UCSD-AML1 (cell line): ENCODE results near the gene BCR.
A peak's percentile ranks its signal among the peaks of the same experiment; 100 is the strongest.

Experiments used
- DNase-seq: peaks from one replicate; lab custom pipeline; 2025; ENCODE audit not compliant: unreplicated experiment; lab: John Stamatoyannopoulos, UW

The BCR gene

GRCh38 chr22:23175817-23176644 lies 4.3 kb upstream of the BCR start:
- peak; percentile 51 for DNase-seq

- DNase-seq, result peak; percentile 72
These were observed 3.7 kb upstream of the BCR start for GRCh38 chr22:23176645-23177027.

GRCh38 chr22:23177197-23177596 lies 3.1 kb upstream of the BCR start:
- DNase-seq, result peak; percentile 56

GRCh38 chr22:23178512-23179254 lies 1.6 kb upstream of the BCR start:
- DNase-seq, result peak; percentile 72

GRCh38 chr22:23179381-23180299 lies 669 bp upstream of the BCR start:
- DNase-seq, result no peak

- no peak for DNase-seq
These were observed 798 bp downstream of the BCR start for GRCh38 chr22:23180893-23181720.

GRCh38 chr22:23181721-23182308 lies 1.5 kb downstream of the BCR start:
- no peak for DNase-seq

GRCh38 chr22:23182309-23183060 lies 2.2 kb downstream of the BCR start:
- DNase-seq, result peak; percentile 28

- peak; percentile 78 for DNase-seq
These were observed 2.9 kb downstream of the BCR start for GRCh38 chr22:23183061-23183698.

- no peak for DNase-seq
These were observed 3.9 kb downstream of the BCR start for GRCh38 chr22:23184100-23184763.

GRCh38 chr22:23184764-23185113 lies 4.4 kb downstream of the BCR start:
- no peak for DNase-seq

GRCh38 chr22:23187211-23187610 lies 6.9 kb downstream of the BCR start:
- no peak for DNase-seq

GRCh38 chr22:23187871-23188700 lies 7.8 kb downstream of the BCR start:
- DNase-seq, result no peak

GRCh38 chr22:23190526-23190925 lies 10.2 kb downstream of the BCR start:
- DNase-seq, result no peak

- no peak for DNase-seq
These were observed 11.8 kb downstream of the BCR start for GRCh38 chr22:23192133-23192532.

- DNase-seq, result no peak
These were observed 12.2 kb downstream of the BCR start for GRCh38 chr22:23192558-23192957.

GRCh38 chr22:23193196-23193827 lies 13.0 kb downstream of the BCR start:
- no peak for DNase-seq
